Epithelial cell of esophagus (primary cell): ENCODE data around the gene GPRASP3.
"Not testable (repeated sequence)": the region's sequence is repeated elsewhere in the genome, so short reads cannot be mapped to it uniquely, and the experiment has no call there.

Experiments
- DNase-seq: peaks from one replicate; pipeline ENCODE4 v3.0.0; 2010; ENCODE audit warnings: low read depth
- H3K4me3 ChIP-seq: 2 replicates; pipeline ENCODE4 v1.5.1; 2011; ENCODE audit warnings: mild to moderate bottlenecking, low read length, control low read depth
- CTCF ChIP-seq: IDR thresholded peaks from 2 replicates; pipeline ENCODE4 v1.5.1; 2011; ENCODE audit warnings: low read depth, mild to moderate bottlenecking, low read length, control low read depth, inconsistent platforms; ENCODE audit not compliant: insufficient read depth; ENCODE audit errors: missing control alignments

GPRASP3 gene

GRCh38 chrX:102720237-102721168, at the start of gene GPRASP3:
GPRASP3 (plus strand) TSS chrX:102720743; CDS start chrX:102748996, 28,253 bp downstream.
- peak within 1 kb of the TSS; percentile 57 for H3K4me3 ChIP-seq
- peak; percentile 76 for DNase-seq
- no peak for TF ChIP-seq CTCF

- DNase-seq = no peak
- H3K4me3 ChIP-seq = no peak overlapping the region
- no peak for TF ChIP-seq CTCF
Observed at GRCh38 chrX:102672856-102673255, 47.7 kb upstream of the GPRASP3 start.

- not testable (repeated sequence) for DNase-seq, H3K4me3 ChIP-seq
Observed at GRCh38 chrX:102677479-102677878, 43.1 kb upstream of the GPRASP3 start.

GRCh38 chrX:102684772-102685520, 35.6 kb upstream of the GPRASP3 start:
- H3K4me3 ChIP-seq = no peak overlapping the region
- TF ChIP-seq CTCF = no peak

GRCh38 chrX:102694749-102695148, 25.8 kb upstream of the GPRASP3 start:
- H3K4me3 ChIP-seq = no peak overlapping the region
- no peak for TF ChIP-seq CTCF
- no peak for DNase-seq

More at GRCh38 chrX:102684772-102685520, 35.6 kb upstream of the GPRASP3 start:
- no peak for DNase-seq

- no peak for TF ChIP-seq CTCF
- H3K4me3 ChIP-seq = no peak overlapping the region
- no peak for DNase-seq
Observed at GRCh38 chrX:102696306-102696705, 24.2 kb upstream of the GPRASP3 start.

GRCh38 chrX:102697494-102697893, 23.0 kb upstream of the GPRASP3 start:
- H3K4me3 ChIP-seq = no peak overlapping the region
- no peak for DNase-seq
- no peak for TF ChIP-seq CTCF
